CD4-positive, alpha-beta memory T cell (primary cell): ENCODE measurements around the gene MFN1. TPM values are rescaled to one million over a fixed set of nuclear protein-coding genes. Genes with fewer than 3 reads are reported as not detected.
A peak's percentile ranks its signal among the peaks of the same experiment; 100 is the strongest.

Source experiments
- CTCF ChIA-PET: fragments of 350-600 bp; sonication (Branson Sonifier 250); formaldehyde crosslinking; loops from one replicate; lab custom pipeline; 2021; ENCODE audit warnings: inconsistent platforms; ENCODE audit not compliant: partially characterized antibody; lab: Charles Lee
- POLR2A ChIA-PET: fragments of 350-600 bp; sonication (Branson Sonifier 250); formaldehyde crosslinking; loops from one replicate; lab custom pipeline; 2021; ENCODE audit not compliant: partially characterized antibody; lab: Charles Lee
- DNase-seq, 5 donors: peaks; one replicate each; pipeline versions ENCODE4 v3.0.0 to v3.0.0-alpha.2; 2020 to 2022; ENCODE audit warnings: mixed read lengths in 1 of 5
- H3K27ac ChIP-seq: one replicate; pipeline ENCODE4 v1.7.0; 2013; ENCODE audit warnings: low read depth, low read length
- H3K27me3 ChIP-seq: 2 replicates; pipeline ENCODE4 v1.7.0; 2013; ENCODE audit warnings: mild to moderate bottlenecking, low read length, moderate library complexity; ENCODE audit not compliant: insufficient read depth
- H3K36me3 ChIP-seq: 2 replicates; pipeline ENCODE4 v1.7.0; 2013; ENCODE audit warnings: mild to moderate bottlenecking, low read length, moderate library complexity; ENCODE audit not compliant: insufficient read depth
- H3K4me1 ChIP-seq: 2 replicates; pipeline ENCODE4 v1.7.0; 2013; ENCODE audit warnings: mild to moderate bottlenecking, low read length, moderate library complexity; ENCODE audit not compliant: insufficient read depth
- H3K4me3 ChIP-seq, 2 donors: one replicate each; pipeline ENCODE4 v1.7.0; 2013; ENCODE audit warnings: low read length in 2 of 2, mild to moderate bottlenecking in 1 of 2
- H3K9me3 ChIP-seq, 2 donors: one replicate each; pipeline ENCODE4 v1.7.0; 2013; ENCODE audit warnings: low read length in 2 of 2, control low read depth in 1 of 2; ENCODE audit not compliant: control insufficient read depth in 1 of 2
- H3K27ac Mint-ChIP-seq, 7 donors: one replicate each; pipeline ENCODE4 v1.8.0; 2020 to 2021; ENCODE audit warnings: mixed read lengths in 7 of 7, mild to moderate bottlenecking in 6 of 7, inconsistent platforms in 3 of 7, moderate library complexity in 3 of 7
- H3K27me3 Mint-ChIP-seq, 2 donors: one replicate each; pipeline ENCODE4 v1.8.0; 2020 to 2021; ENCODE audit warnings: mixed read lengths in 2 of 2
- H3K36me3 Mint-ChIP-seq, 2 donors: one replicate each; pipeline ENCODE4 v1.8.0; 2020 to 2021; ENCODE audit warnings: mixed read lengths in 2 of 2, inconsistent platforms in 1 of 2, mild to moderate bottlenecking in 1 of 2
- H3K4me1 Mint-ChIP-seq, 4 donors: one replicate each; pipeline ENCODE4 v1.8.0; 2020 to 2021; ENCODE audit warnings: mixed read lengths in 4 of 4, mild to moderate bottlenecking in 1 of 4
- H3K4me3 Mint-ChIP-seq, 8 donors: one replicate each; pipeline ENCODE4 v1.8.0; 2020 to 2021; ENCODE audit warnings: mixed read lengths in 8 of 8, mild to moderate bottlenecking in 7 of 8, moderate library complexity in 6 of 8, inconsistent platforms in 3 of 8
- H3K9me3 Mint-ChIP-seq, 8 donors: one replicate each; pipeline ENCODE4 v1.8.0; 2020 to 2021; ENCODE audit warnings: mixed read lengths in 8 of 8, mild to moderate bottlenecking in 5 of 8, inconsistent platforms in 3 of 8, moderate library complexity in 1 of 8
- intact Hi-C: fragments of 100-400 bp; cut with micrococcal nuclease; formaldehyde crosslinking; loops from one replicate; pipeline ENCODE4 v1.15.1; 2023
- polyA plus RNA-seq, 2 donors: library from polyadenylated mRNA; unstranded; fragments of 300-500 nt; fragmentation: Illumina TruSeq; gene quantifications; one replicate each; pipeline ENCODE4 v1.2.3, GENCODE V29; 2021
- total RNA-seq, 2 experiments: library from RNA; stranded (reverse); gene quantifications; one replicate each; pipeline ENCODE4 v1.2.3, GENCODE V29; 2021

The MFN1 gene
- total and polyA plus RNA-seq, 4 experiments from 2014 or later, result 8.3 to 58.3 (median 32.6) TPM

DNA sequence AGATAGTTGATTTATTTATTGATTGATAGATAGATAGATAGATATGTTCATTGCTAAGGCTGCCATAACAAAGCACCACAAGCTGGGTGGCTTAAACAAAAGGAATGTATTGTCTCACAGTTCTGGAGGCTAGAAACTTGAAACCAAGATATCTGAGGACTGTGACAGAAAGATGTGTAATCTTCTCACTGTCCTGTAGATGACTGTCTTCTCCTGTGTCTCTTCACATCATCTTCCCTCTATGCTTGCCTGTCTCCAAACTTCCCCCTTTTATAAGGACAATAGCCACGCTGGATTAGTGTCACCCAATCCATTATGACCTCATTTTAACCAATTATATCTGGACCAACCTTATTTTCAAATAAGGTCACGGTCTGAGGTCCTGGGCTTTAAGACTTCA, 62.8 kb downstream of the MFN1 start:
- intact Hi-C loops, result no loop called here
- Histone ChIP-seq H3K27me3 (no peaks in the 10 kb centered on the region), H3K9me3 (no peaks in the 10 kb centered on the region), H3K4me1 (no peaks in the 10 kb centered on the region), H3K4me3 (no peak overlapping the region), H3K36me3 (no peaks in the 10 kb centered on the region), H3K27ac (no peak overlapping the region)
- ChIA-PET POLR2A (no interaction called here), CTCF (no interaction called here)
- Mint-ChIP-seq H3K27ac (no peak overlapping the region), H3K4me3 (no peak overlapping the region), H3K27me3 (peaks cover 0 to 2% of the 10 kb centered on the region in 2 donors), H3K4me1 (no peaks in the 10 kb centered on the region), H3K36me3 (no peaks in the 10 kb centered on the region), H3K9me3 (no peaks in the 10 kb centered on the region)
- DNase-seq, result no peak

DNA sequence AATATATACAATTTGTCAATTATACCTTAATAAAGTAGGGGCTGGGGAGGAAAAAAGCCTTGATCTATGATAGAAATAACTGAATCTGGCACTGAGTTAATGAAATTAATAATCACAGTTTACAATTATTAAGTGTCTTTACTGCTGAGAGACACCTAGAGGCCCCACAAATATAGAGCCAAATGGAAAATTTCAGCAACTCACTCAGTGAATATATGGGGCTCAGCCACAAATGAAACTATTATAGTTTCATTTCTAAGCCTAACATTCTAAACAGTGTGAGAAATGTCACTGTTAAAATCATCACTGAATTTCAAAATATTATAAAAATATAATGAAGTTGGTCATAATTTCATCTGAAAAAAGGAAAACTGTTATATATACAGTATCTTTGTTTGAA, 63.5 kb downstream of the MFN1 start:
- POLR2A ChIA-PET, result no interaction called here
- Histone ChIP-seq H3K4me3 (no peak overlapping the region), H3K27ac (no peak overlapping the region), H3K9me3 (no peaks in the 10 kb centered on the region), H3K27me3 (no peaks in the 10 kb centered on the region), H3K4me1 (no peaks in the 10 kb centered on the region), H3K36me3 (no peaks in the 10 kb centered on the region)
- no peak overlapping the region for H3K27ac Mint-ChIP-seq
- intact Hi-C loops, result no loop called here
- no peak overlapping the region for H3K4me3 Mint-ChIP-seq
- H3K27me3 Mint-ChIP-seq, result peaks cover 0 to 2% of the 10 kb centered on the region in 2 donors
- H3K4me1 Mint-ChIP-seq, result no peaks in the 10 kb centered on the region
- no peaks in the 10 kb centered on the region for H3K9me3 Mint-ChIP-seq
- no peaks in the 10 kb centered on the region for H3K36me3 Mint-ChIP-seq
- CTCF ChIA-PET, result no interaction called here
- no peak for DNase-seq

GRCh38 chr3:179414804-179415203, 67.3 kb downstream of the MFN1 start:
- ChIA-PET POLR2A (no interaction called here), CTCF (no interaction called here)
- Histone ChIP-seq H3K4me1 (no peaks in the 10 kb centered on the region), H3K27ac (no peak overlapping the region), H3K36me3 (no peaks in the 10 kb centered on the region), H3K27me3 (no peaks in the 10 kb centered on the region), H3K9me3 (no peaks in the 10 kb centered on the region), H3K4me3 (no peak overlapping the region)
- intact Hi-C loops, result no loop called here
- Mint-ChIP-seq H3K4me1 (no peaks in the 10 kb centered on the region), H3K4me3 (no peak overlapping the region), H3K27me3 (peaks cover 0 to 2% of the 10 kb centered on the region in 2 donors), H3K27ac (no peak overlapping the region), H3K36me3 (no peaks in the 10 kb centered on the region), H3K9me3 (no peaks in the 10 kb centered on the region)
- no peak for DNase-seq

- Histone ChIP-seq H3K4me1 (no peaks in the 10 kb centered on the region), H3K36me3 (no peaks in the 10 kb centered on the region), H3K27ac (no peak overlapping the region), H3K27me3 (no peaks in the 10 kb centered on the region), H3K4me3 (no peak overlapping the region), H3K9me3 (no peaks in the 10 kb centered on the region)
- Mint-ChIP-seq H3K36me3 (no peaks in the 10 kb centered on the region), H3K27me3 (peaks cover 0 to 2% of the 10 kb centered on the region in 2 donors), H3K4me1 (no peaks in the 10 kb centered on the region), H3K27ac (no peak overlapping the region), H3K9me3 (no peaks in the 10 kb centered on the region), H3K4me3 (no peak overlapping the region)
- intact Hi-C loops, result no loop called here
- POLR2A ChIA-PET, result no interaction called here
- CTCF ChIA-PET, result no interaction called here
- no peak for DNase-seq
Observed at GRCh38 chr3:179415377-179415776, 67.9 kb downstream of the MFN1 start.

DNA sequence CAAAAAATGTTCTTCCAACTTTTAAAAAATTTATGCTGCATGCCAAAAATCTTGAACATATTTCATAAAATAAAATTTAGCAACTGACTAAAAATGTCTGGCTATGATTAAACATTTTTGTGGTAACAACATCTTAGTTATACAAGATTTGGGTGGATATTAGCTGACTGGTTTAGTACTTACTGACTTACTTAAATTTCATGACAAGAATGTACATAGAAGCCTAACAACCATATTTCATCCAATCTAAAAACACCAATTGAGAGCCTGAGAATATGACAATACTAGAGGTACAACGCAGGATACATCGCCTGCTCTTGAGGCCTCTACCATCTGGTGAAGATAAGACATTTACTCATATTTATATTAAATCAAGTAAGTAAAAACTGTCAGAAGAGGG, 69.2 kb downstream of the MFN1 start:
- H3K27ac ChIP-seq, result no peak overlapping the region
- no peaks in the 10 kb centered on the region for H3K4me1 Mint-ChIP-seq
- ChIA-PET CTCF (no interaction called here), POLR2A (interaction anchor here (0.8 kb wide), 1 partner anchor 12 kb away, joined by 3 read pairs; no protein-coding TSS in a partner anchor)
- no peaks in the 10 kb centered on the region for H3K9me3 ChIP-seq
- no peaks in the 10 kb centered on the region for H3K4me1 ChIP-seq
- H3K27ac Mint-ChIP-seq, result no peak overlapping the region
- no peak overlapping the region for H3K4me3 ChIP-seq
- no peak for DNase-seq
- no peak overlapping the region for H3K4me3 Mint-ChIP-seq
- no peaks in the 10 kb centered on the region for H3K36me3 Mint-ChIP-seq
- H3K27me3 Mint-ChIP-seq, result peaks cover 0 to 2% of the 10 kb centered on the region in 2 donors
- intact Hi-C loops, result no loop called here
- H3K36me3 ChIP-seq, result no peaks in the 10 kb centered on the region
- H3K27me3 ChIP-seq, result no peaks in the 10 kb centered on the region
- no peaks in the 10 kb centered on the region for H3K9me3 Mint-ChIP-seq

GRCh38 chr3:179418610-179419009, 71.1 kb downstream of the MFN1 start:
- intact Hi-C loops, result no loop called here
- no peak overlapping the region for H3K4me3 Mint-ChIP-seq

GRCh38 chr3:179421500-179421899, 74.0 kb downstream of the MFN1 start:
- POLR2A ChIA-PET, result no interaction called here
- no peaks in the 10 kb centered on the region for H3K4me1 ChIP-seq
- Mint-ChIP-seq H3K27me3 (peaks cover 0 to 3% of the 10 kb centered on the region in 2 donors), H3K27ac (no peak overlapping the region), H3K9me3 (peaks cover 0 to 4% (median 0%) of the 10 kb centered on the region in 8 donors), H3K4me1 (no peaks in the 10 kb centered on the region), H3K36me3 (no peaks in the 10 kb centered on the region), H3K4me3 (no peak overlapping the region)
- CTCF ChIA-PET, result no interaction called here
- H3K9me3 ChIP-seq, result no peaks in the 10 kb centered on the region
- H3K36me3 ChIP-seq, result no peaks in the 10 kb centered on the region
- no peak for DNase-seq
- intact Hi-C loops, result no loop called here
- H3K27me3 ChIP-seq, result peaks cover 3% of the 10 kb centered on the region
- H3K4me3 ChIP-seq, result no peak overlapping the region
- H3K27ac ChIP-seq, result no peak overlapping the region

More at GRCh38 chr3:179418610-179419009, 71.1 kb downstream of the MFN1 start:
- no peaks in the 10 kb centered on the region for H3K36me3 Mint-ChIP-seq
- no peaks in the 10 kb centered on the region for H3K27me3 Mint-ChIP-seq
- Histone ChIP-seq H3K4me1 (no peaks in the 10 kb centered on the region), H3K9me3 (no peaks in the 10 kb centered on the region), H3K27me3 (no peaks in the 10 kb centered on the region), H3K36me3 (no peaks in the 10 kb centered on the region), H3K27ac (no peak overlapping the region), H3K4me3 (no peak overlapping the region)
- no peaks in the 10 kb centered on the region for H3K9me3 Mint-ChIP-seq
- DNase-seq, result no peak
- H3K4me1 Mint-ChIP-seq, result no peaks in the 10 kb centered on the region
- H3K27ac Mint-ChIP-seq, result no peak overlapping the region
- ChIA-PET POLR2A (no interaction called here), CTCF (no interaction called here)

DNA sequence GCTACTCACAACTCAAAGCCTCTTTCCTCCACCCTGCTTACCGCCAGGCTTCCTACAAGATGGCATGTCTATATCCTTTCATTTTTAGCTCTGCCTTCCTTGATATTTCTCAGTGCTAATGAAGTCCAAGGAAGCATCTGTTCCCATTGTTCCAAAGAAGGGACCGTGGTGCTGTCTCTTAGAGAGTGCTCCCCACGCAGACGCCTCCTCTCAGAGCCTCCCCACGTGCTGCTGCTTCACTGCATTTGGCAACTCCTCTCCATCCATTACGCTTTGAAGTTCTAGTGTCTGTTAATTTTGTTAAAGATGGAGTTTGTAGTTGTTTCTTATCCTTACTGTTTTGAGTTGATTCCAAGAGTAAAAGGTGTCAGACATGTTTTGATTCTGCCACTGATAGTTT, 77.6 kb downstream of the MFN1 start:
- CTCF ChIA-PET, result no interaction called here
- Histone ChIP-seq H3K4me3 (no peak overlapping the region), H3K27ac (no peak overlapping the region), H3K27me3 (peaks cover 3% of the 10 kb centered on the region), H3K4me1 (no peaks in the 10 kb centered on the region), H3K9me3 (no peaks in the 10 kb centered on the region), H3K36me3 (no peaks in the 10 kb centered on the region)
- DNase-seq, result no peak
- no peaks in the 10 kb centered on the region for H3K36me3 Mint-ChIP-seq
- H3K4me1 Mint-ChIP-seq, result no peaks in the 10 kb centered on the region
- H3K9me3 Mint-ChIP-seq, result peaks cover 0 to 4% (median 0%) of the 10 kb centered on the region in 8 donors
- H3K4me3 Mint-ChIP-seq, result peak overlapping the region in 1 of 8 donors; percentile 62
- intact Hi-C loops, result no loop called here
- no peak overlapping the region for H3K27ac Mint-ChIP-seq
- H3K27me3 Mint-ChIP-seq, result peaks cover 4 to 5% of the 10 kb centered on the region in 2 donors
- POLR2A ChIA-PET, result no interaction called here
